Upper lobe of left lung (tissue), 4 donors: ENCODE results near the gene MTMR12.

ENCODE experiments used
- EP300 ChIP-seq, 4 donors: sonication (generic); formaldehyde crosslinking; IDR thresholded peaks; one replicate each; pipeline ENCODE4 v1.5.1; 2017; ENCODE audit warnings: antibody characterized with exemption in 4 of 4, control low read depth in 2 of 4
- POLR2AphosphoS5 ChIP-seq, 2 donors: sonication (generic); formaldehyde crosslinking; IDR thresholded peaks; one replicate each; pipeline ENCODE4 v1.5.1; 2017; ENCODE audit warnings: antibody characterized with exemption in 2 of 2
- TF ChIP-seq, protein P1 (sequence below), 6 experiments: fragments of 450-650 bp in 4 of 6; fragments of 200-600 bp in 2 of 6; sonication (generic) in 2 of 6; IDR thresholded peaks; one replicate each; pipeline ENCODE4 v1.5.1; 2016 to 2019; ENCODE audit warnings: antibody characterized with exemption in 6 of 6

DNA sequence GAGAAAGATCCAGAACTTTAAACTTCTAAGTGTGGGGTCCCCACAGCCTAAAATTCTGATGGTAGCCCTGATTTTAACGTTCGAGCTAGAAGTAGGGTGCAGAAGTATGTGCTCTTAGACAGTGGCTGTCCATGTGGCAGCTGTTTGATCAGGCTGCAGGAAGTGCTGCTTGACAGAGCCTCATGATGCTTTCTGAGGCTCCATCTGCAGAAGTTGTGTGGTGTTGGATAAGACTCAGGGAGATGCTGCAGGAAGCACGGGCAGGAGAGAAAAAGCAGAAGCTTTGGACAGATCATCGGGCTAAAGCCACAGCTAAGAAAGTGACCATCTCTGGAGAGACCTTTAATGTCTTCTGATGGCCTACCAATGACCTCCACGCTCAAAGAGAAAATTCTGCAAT is 8.1 kb downstream of the MTMR12 start:
- TF ChIP-seq, protein P1, sequence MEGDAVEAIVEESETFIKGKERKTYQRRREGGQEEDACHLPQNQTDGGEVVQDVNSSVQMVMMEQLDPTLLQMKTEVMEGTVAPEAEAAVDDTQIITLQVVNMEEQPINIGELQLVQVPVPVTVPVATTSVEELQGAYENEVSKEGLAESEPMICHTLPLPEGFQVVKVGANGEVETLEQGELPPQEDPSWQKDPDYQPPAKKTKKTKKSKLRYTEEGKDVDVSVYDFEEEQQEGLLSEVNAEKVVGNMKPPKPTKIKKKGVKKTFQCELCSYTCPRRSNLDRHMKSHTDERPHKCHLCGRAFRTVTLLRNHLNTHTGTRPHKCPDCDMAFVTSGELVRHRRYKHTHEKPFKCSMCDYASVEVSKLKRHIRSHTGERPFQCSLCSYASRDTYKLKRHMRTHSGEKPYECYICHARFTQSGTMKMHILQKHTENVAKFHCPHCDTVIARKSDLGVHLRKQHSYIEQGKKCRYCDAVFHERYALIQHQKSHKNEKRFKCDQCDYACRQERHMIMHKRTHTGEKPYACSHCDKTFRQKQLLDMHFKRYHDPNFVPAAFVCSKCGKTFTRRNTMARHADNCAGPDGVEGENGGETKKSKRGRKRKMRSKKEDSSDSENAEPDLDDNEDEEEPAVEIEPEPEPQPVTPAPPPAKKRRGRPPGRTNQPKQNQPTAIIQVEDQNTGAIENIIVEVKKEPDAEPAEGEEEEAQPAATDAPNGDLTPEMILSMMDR (IDR thresholded peaks at IDR 0.05): no peak
- TF ChIP-seq EP300 (IDR thresholded peaks at IDR 0.05): no peak
- no peak for TF ChIP-seq POLR2AphosphoS5 (IDR thresholded peaks at IDR 0.05)
